ENCODE measurements around the gene MYO1B.
A peak's percentile ranks its signal among the peaks of the same experiment; 100 is the strongest.

Gene MYO1B

DNA sequence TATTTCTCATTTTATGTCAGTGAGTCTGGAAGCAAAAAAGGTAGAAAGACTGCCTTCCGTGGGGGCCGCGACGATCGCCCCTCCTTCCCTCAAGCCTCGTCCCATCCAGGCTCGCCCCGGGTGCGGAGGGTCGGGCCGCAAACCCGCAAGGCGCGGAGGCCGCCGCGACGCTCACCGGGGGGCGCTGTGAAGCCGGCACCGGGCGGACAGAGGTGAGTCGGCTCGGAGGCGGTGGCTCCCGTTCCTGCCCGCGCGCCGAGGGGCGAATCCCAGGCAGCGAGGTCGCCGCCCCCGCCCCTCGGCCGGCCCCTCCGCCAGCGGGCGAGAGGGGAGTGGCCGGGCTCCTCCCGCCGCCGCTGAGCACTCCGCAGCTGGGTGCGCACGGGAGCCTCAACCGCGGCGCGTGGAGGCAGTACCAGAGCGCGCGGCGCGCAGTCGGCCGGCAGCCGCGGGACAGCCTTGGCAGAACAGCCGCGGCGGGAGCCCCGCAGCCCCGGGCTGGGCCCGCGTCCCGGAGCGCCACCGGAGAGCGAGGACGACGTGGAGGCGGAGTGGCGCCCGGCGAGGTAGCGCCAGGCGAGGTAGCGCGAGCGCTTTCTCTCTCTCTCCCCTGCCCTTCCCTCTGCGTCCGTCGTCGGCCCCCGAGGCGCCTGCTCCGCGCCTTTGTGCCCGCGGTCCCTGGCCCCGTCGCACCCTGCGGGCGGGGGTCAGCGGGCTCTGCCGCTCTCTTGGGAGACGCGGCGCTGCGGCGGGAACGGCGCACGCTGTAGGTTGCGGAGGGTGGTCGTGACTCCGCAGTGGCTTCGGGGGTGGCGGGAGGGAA lies at the start of gene MYO1B:
MYO1B (plus strand) TSS at position 359 of the 823 bp plus-strand sequence. CDS start 31,492 bp downstream, outside the sequence.
- peak; percentile 64 for DNase-seq

DNA sequence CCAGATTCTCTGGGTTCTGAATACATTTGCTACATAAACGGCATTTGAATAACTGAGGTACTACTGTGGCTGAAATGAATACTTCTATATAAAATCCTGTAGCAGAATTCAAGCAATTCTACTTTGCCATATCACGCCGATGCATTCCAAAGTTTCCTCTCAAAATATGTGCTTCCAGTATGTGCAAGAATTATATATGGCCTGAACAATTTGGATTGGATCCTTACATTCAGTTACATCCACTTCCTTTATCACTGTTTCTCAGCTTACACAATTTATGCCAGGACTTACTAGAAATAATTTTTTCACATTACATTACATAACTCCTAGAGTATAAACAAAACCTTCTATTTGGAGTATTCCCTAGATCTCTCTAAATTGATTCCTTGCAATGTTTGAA lies 48.1 kb upstream of the MYO1B start:
- DNase-seq: no peak

GRCh38 chr2:191198271-191198670 lies 46.9 kb upstream of the MYO1B start:
- DNase-seq: no peak

DNA sequence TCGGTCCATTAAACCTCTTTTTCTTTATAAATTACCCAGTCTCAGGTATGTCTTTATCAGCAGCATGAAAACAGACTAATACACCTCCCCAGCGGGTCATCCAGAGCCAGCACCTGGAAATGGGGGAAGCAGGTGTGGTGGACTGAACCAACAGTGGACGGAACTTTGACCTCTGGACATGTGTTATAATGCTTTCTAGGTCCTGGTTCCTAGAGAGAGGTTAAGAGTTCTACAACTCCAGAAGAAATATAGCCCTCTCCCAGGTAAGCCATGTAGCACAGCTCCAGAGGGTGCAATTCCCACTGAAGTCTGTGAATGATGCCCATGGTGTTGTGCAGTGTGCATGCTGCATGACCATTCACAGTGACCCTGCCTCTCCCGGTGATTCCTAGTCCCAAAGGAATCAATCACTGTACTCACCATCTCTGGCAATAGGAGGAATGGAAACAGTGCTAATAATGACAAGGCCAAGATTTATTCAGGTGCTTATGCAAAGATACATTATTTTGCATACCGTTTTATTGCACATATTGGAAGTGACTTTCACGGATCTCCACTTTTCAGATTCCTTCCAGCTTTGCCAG lies 45.2 kb upstream of the MYO1B start:
- no peak for DNase-seq

GRCh38 chr2:191200910-191201309 lies 44.3 kb upstream of the MYO1B start:
- no peak for DNase-seq

- DNase-seq: peak; percentile 23
Observed at GRCh38 chr2:191202209-191202721, 42.9 kb upstream of the MYO1B start.

GRCh38 chr2:191202881-191203397 lies 42.3 kb upstream of the MYO1B start:
- peak; percentile 40 for DNase-seq

DNA sequence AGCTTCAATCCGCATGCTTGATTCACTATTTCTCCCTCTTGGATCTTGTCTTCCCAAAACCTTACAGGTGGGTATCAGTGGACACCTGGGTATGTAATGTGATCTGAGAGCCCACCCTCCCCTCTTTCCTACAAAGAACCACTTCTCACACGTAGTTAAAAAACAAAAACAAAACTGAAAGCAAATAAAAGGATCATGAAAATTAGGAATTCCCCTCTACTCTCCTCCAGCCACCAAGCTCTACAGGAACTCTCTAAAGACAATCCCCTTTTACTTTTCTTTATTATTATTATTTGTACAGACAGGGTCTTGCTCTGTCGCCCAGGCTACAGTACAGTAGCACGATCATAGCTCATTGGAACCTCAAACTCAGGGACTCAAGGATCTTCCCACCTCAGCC lies 40.8 kb upstream of the MYO1B start:
- peak; percentile 13 for DNase-seq

DNA sequence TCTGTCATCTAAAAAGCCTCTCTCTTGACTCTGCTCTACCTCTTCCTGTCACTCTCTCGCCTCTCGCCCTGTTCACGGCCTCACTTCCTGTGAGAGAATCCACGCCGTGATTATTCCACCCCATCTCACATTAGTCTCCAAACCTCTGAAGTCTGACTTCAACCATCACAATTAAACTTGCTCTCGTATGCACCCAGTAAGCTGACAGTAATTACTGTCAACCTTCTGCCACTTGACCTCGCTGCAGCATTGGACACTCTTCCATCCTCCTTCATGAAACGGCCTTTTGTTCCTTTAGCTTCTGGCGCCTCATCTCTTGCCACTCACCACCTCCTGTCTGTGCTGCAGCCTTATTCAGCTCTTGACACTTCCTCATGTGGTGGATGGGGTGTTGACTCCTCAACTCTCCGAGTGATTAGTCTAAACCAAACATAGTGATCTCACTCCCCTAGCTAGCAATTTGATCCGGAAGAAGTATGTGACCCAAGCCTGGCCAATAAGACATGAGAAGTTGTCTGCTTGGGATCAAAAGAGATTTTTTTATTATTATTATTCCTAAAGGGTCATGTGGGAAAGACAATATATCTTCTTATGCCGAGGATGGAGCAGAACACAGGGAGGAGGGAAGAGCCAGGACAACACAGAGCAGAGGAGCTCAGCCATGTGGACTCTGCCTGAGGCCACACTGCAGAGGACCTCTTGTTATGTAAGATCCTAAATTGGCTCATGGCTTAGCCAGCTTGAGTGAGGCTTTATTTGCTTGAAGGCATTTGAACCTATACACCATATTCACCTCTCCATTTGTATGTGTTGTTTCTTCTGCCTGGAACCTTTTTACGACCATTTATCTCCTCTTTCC lies 38.4 kb upstream of the MYO1B start:
- DNase-seq: peak; percentile 53

DNA sequence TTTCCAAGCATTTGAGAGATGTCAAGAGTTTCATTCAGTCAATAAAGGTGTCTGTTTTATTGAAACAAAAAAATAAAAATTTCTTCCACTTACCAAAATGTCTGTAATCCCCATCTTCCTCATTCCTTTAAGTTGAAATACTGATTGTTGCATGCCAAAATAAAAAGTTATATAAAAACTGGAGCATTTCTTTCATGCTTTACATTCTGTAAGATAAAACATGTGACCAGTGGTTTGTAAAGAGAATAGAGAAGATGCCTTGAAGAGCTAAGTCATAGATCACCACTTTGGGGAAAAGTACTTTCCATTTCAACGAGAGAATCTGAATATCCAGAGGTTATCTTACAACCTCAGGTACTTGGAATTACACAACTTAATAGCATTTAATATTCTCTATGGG lies 35.9 kb upstream of the MYO1B start:
- DNase-seq: no peak

- no peak for DNase-seq
Observed at GRCh38 chr2:191212119-191212518, 33.1 kb upstream of the MYO1B start.

GRCh38 chr2:191213333-191213732 lies 31.9 kb upstream of the MYO1B start:
- DNase-seq: no peak

DNA sequence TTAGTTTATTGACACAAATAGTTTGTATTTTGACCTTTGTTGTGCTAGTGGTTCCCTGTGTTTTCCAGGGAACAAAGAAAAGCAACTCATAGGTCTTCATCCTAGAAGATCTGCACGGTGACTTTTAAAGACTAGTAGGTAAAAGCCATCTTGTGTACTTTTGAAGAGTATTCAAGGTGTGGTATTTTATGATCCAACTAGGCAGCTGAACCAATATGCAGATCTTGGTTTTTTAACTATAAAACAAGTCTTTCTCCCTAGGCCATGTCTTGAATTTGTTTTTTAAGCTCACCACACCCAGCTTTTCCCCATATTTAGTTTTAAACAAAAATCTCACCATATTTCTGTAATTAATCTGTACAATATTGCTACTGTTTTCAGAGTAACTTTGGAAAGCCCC lies 30.0 kb upstream of the MYO1B start:
- DNase-seq: no peak

DNA sequence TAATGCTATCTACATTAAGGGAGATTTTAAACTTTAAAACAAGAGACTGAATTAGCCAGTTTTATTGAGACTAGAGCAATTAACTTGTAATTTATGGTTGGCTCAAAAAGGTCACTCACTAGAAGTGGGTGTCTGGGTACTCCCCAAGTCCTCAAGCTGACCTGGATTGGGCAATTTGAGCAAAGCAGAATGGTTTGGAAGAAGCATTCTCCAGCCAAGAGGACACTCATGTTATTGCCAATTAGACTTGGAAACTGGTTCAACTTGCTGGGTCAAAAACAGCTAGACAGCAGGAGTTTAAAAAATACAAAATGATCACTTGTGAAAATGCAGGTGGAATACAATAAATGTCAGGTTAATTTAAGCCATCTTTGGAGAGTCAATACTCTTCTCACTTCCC lies 29.5 kb upstream of the MYO1B start:
- no peak for DNase-seq

GRCh38 chr2:191217580-191217979 lies 27.6 kb upstream of the MYO1B start:
- peak; percentile 23 for DNase-seq

DNA sequence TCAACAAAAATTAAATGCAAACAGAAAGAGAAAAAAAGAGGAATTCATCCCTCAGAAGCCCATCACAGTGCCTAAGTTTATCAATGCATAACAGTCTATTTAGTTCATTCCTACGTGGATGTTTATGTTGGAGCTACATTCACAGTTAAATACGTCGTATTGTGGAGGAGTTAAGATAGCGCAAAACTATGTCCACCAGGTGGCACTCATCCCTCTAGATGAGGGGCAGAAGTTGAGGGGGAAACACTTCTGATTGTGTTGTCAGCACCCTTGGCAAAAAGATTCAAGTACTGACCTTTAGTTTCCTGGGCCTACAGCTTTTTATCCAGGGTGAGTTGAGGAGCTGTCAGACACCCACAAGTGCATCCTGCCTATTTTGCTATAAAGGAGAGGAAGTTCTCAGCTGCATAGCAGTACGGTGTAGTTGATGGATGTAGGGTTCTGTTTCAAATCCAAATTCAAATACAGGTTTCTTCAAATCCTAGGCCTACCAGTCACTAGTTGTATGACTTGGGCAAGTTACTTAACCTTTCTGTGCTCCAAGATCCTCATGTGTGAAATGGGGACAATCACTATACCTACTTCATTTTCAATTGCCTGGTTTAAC lies 26.8 kb upstream of the MYO1B start:
- DNase-seq: peak; percentile 55

DNA sequence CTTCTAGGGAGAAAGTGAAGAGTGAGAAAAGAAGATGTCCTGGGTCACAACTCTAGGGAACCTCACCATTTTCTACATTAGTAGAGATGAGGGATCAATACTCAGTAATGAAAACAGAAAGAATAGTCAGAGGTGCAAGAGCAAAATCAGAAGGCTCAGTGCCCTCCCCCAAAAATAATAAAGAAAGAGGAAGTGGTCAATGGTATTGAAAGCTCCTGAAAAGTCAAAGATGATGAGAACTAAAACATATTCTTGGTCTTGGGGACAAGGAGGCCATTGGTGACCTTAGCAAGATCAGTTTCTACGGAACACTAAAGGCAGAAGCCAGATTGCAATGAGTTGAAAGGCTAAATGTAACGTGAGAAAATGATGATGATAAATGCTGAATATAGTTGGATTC lies 24.5 kb upstream of the MYO1B start:
- DNase-seq: no peak

- no peak for DNase-seq
Observed at GRCh38 chr2:191221666-191222065, 23.5 kb upstream of the MYO1B start.

DNA sequence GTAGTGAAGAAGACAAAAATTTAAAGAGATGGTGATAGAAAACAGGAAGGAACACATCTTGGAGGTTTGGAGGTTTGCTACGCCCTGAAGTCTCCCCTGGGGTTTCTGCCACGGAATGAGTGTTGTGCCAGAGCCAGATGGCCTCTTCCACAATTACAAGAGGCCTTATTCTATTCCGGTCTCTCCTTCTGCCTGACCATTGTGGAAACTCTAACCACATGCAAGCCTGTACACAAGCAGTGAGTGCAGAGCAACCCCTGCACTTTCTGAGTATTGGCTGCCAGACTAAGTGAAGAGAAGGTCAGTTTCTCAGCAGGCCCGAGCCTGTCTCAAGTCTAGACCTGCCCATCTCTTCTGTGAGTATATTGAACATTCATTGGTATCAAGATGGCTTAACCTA lies 22.7 kb upstream of the MYO1B start:
- no peak for DNase-seq

DNA sequence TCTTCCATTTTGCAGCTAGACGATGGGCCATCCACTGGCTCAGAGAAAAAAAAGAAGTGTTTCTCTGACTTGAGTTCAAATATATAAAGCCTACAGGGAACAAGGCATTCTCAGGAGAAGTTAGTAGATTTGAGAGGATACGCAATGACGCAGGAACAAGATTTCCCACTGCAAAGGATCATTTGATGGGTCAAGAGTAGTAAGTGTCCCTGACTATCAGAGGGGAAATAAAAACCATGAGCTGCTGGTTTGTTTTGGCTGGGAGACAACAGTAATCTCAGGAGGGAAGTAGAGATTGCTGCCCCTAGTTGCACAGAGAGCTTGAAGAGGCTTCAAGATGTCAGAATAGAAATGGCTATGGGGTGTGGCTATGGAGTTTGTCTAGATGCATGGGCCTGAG lies 22.3 kb upstream of the MYO1B start:
- no peak for DNase-seq

DNA sequence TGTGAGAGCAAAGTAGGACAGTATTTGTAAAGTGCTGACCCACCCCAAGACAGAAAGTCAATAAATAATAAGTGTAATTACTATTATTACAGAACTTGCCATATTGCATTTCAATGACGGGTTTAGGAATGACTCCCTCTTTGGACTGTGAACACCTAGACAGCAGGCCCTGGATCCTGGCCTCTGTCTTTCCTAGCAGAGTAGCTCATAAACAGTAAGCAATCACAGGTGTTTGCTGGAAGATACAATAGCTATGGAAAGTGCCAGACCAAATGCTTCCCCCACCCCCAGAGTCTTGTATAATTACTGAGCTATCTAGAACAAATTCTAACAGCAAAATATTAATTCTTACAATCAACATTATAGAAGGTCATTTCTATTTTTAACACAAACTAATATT lies 20.1 kb upstream of the MYO1B start:
- no peak for DNase-seq

DNA sequence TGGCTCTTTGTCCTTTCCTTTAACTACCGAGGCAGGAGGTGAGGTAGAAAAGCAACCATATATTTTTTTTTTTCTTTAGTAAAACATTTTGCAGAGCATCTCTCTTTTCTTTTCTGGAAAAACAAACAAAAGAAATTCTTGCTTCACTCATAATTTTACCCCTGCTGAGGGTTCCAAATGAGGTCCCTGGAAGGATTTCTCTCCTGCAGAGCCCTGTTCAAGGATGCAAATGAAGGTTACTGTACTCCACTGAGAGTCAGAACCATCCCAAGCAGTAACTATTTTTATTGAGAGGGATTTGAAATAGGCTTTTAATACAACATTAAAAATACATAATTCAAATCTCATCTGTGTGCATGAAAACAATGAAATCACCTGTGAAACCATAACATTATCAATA lies 19.5 kb upstream of the MYO1B start:
- DNase-seq: no peak

DNA sequence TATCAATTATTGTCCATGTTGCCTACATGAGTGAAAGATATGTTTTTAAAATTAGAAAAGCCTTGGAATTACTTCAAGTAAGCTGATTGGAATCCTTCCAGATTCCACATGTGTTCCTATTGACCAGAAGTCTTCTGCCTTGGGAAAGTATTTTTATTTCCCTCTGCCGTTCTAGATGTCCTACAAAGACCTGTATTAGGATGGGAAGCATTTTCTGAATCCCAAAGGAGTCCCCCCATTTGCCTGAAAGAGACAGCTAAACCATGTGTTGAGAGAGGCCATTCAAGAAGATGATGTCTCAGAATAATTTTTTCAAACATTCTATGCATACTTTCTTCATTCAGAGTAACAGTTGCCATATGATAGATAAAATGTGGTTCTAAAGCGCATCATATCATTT lies 19.0 kb upstream of the MYO1B start:
- DNase-seq: no peak

Measured in activated CD4-positive, alpha-beta T cell treated with anti-CD3 and anti-CD28 coated beads, Interleukin-10, Interleukin-2, amounts not matched to agents 100 ng/mL and 50 ng/mL, durations not matched to agents 16 hours and 8 hours (primary cell).